Liver (tissue), 9 donors: Measurements from ENCODE around the gene SWI5. TPM values are rescaled to one million over a fixed set of nuclear protein-coding genes. Genes with fewer than 3 reads are reported as not detected.

ENCODE experiments used
- DNase-seq: peaks from one replicate; pipeline ENCODE4 v3.0.0-alpha.2; 2017; ENCODE audit warnings: low spot score
- H3K27ac ChIP-seq, 2 donors: one replicate each; pipeline ENCODE4 v1.7.0; 2013; ENCODE audit warnings: inconsistent platforms in 2 of 2, low read length in 2 of 2, control low read depth in 1 of 2, low read depth in 1 of 2, mild to moderate bottlenecking in 1 of 2
- H3K27me3 ChIP-seq, 4 donors: one replicate each; pipeline versions ENCODE4 v1.6.1 to v1.7.0; 2013; ENCODE audit warnings: low read length in 3 of 4, inconsistent platforms in 1 of 4, mild to moderate bottlenecking in 1 of 4, moderate library complexity in 1 of 4; ENCODE audit not compliant: control insufficient read depth in 4 of 4, insufficient read depth in 4 of 4
- H3K36me3 ChIP-seq, 4 donors: one replicate each; pipeline versions ENCODE4 v1.6.1 to v1.7.0; 2013; ENCODE audit warnings: low read length in 3 of 4, mild to moderate bottlenecking in 3 of 4, low read depth in 1 of 4, moderate library complexity in 1 of 4; ENCODE audit not compliant: control insufficient read depth in 4 of 4, insufficient read depth in 3 of 4
- H3K4me1 ChIP-seq, 4 donors: one replicate each; pipeline versions ENCODE4 v1.6.1 to v1.7.0; 2013; ENCODE audit warnings: low read length in 3 of 4, mild to moderate bottlenecking in 3 of 4, moderate library complexity in 1 of 4; ENCODE audit not compliant: control insufficient read depth in 4 of 4, insufficient read depth in 4 of 4
- H3K4me3 ChIP-seq, 3 donors: one replicate each; pipeline versions ENCODE4 v1.6.1 to v1.7.0; 2013; ENCODE audit warnings: low read length in 3 of 3, control low read depth in 1 of 3, low read depth in 1 of 3, mild to moderate bottlenecking in 1 of 3
- H3K9ac ChIP-seq, 2 donors: one replicate each; pipeline ENCODE4 v1.7.0; 2013; ENCODE audit warnings: low read length in 2 of 2, mild to moderate bottlenecking in 2 of 2, moderate library complexity in 2 of 2, control low read depth in 1 of 2, low read depth in 1 of 2
- H3K9me3 ChIP-seq, 4 donors: one replicate each; pipeline versions ENCODE4 v1.6.1 to v1.7.0; 2013; ENCODE audit warnings: low read length in 3 of 4; ENCODE audit not compliant: control insufficient read depth in 4 of 4
- EGR1 ChIP-seq, 2 donors: IDR thresholded peaks; 2 replicates each; pipeline ENCODE4 v1.6.1; 2016 to 2018; ENCODE audit warnings: antibody characterized with exemption in 2 of 2, low read depth in 2 of 2
- FOXA1 ChIP-seq: IDR thresholded peaks from 2 replicates; pipeline ENCODE4 v1.6.1; 2016; ENCODE audit warnings: antibody characterized with exemption
- FOXA2 ChIP-seq: IDR thresholded peaks from 2 replicates; pipeline ENCODE4 v1.6.1; 2016; ENCODE audit warnings: antibody characterized with exemption
- GABPA ChIP-seq, 2 donors: IDR thresholded peaks in 1 of 2; conservative IDR thresholded peaks in 1 of 2; 2 replicates each; pipeline ENCODE4 v1.6.1; 2016; ENCODE audit warnings: antibody characterized with exemption in 2 of 2, mild to moderate bottlenecking in 1 of 2, moderate library complexity in 1 of 2
- HNF4A ChIP-seq, 2 donors: conservative IDR thresholded peaks; 2 replicates each; pipeline ENCODE4 v1.6.1; 2016; ENCODE audit warnings: antibody characterized with exemption in 2 of 2, mild to moderate bottlenecking in 2 of 2
- HNF4G ChIP-seq: IDR thresholded peaks from 2 replicates; pipeline ENCODE4 v1.6.1; 2016; ENCODE audit warnings: antibody characterized with exemption
- JUND ChIP-seq, 2 donors: IDR thresholded peaks; 2 replicates each; pipeline ENCODE4 v1.6.1; 2016; ENCODE audit warnings: antibody characterized with exemption in 2 of 2
- NR2F2 ChIP-seq: IDR thresholded peaks from 2 replicates; pipeline ENCODE4 v1.6.1; 2016; ENCODE audit warnings: antibody characterized with exemption
- RAD21 ChIP-seq, 2 donors: IDR thresholded peaks; 2 replicates each; pipeline ENCODE4 v1.6.1; 2016; ENCODE audit warnings: antibody characterized with exemption in 2 of 2, mild to moderate bottlenecking in 2 of 2
- RXRA ChIP-seq, 2 donors: IDR thresholded peaks; 2 replicates each; pipeline ENCODE4 v1.6.1; 2017 to 2018; ENCODE audit warnings: antibody characterized with exemption in 2 of 2, mild to moderate bottlenecking in 1 of 2
- SP1 ChIP-seq: IDR thresholded peaks from 2 replicates; pipeline ENCODE4 v1.6.1; 2018; ENCODE audit warnings: antibody characterized with exemption, mild to moderate bottlenecking
- TAF1 ChIP-seq: conservative IDR thresholded peaks from 2 replicates; pipeline ENCODE4 v1.6.1; 2016; ENCODE audit warnings: antibody characterized with exemption, mild to moderate bottlenecking
- YY1 ChIP-seq: IDR thresholded peaks from 2 replicates; pipeline ENCODE4 v1.6.1; 2016; ENCODE audit warnings: antibody characterized with exemption, mild to moderate bottlenecking
- WGBS: extraction: QIAGEN DNeasy Blood & Tissue Kit; methylation state at CpG from one replicate; pipeline ENCODE4 v1.1.7; 2013; 5-methylcytosine and 5-hydroxymethylcytosine counted together
- polyA plus RNA-seq, 2 donors: library from polyadenylated mRNA; stranded (reverse) in 1 of 2; unstranded in 1 of 2; fragments of 200-250 nt in 1 of 2; fragments of >200 nt in 1 of 2; fragmentation: Nextera tagmentation in 1 of 2; extraction: Ambion mirVana in 1 of 2; gene quantifications; one replicate each; pipeline versions ENCODE4 v1.2.1 to v1.2.3, GENCODE V29; 2013 to 2015
- total RNA-seq, 2 donors: library from RNA; depleted of rRNA; stranded (reverse); fragments of >200 nt; gene quantifications; one replicate each; pipeline ENCODE4 v1.2.3, GENCODE V29; 2014
- TF ChIP-seq, protein P1 (sequence below): fragments of 150-350 bp; IDR thresholded peaks from 2 replicates; pipeline ENCODE4 v1.5.1; 2017; ENCODE audit warnings: improper control_type of control experiment, low read depth, low read length; ENCODE audit not compliant: missing input control
- TF ChIP-seq, protein P2 (sequence below): IDR thresholded peaks from 2 replicates; pipeline ENCODE4 v1.6.1; 2016; ENCODE audit warnings: antibody characterized with exemption, mild to moderate bottlenecking
- TF ChIP-seq, protein P3 (sequence below): IDR thresholded peaks from 2 replicates; pipeline ENCODE4 v1.6.1; 2016; ENCODE audit warnings: antibody characterized with exemption
- TF ChIP-seq, protein P4 (sequence below): IDR thresholded peaks from 2 replicates; pipeline ENCODE4 v1.6.1; 2016; ENCODE audit warnings: antibody characterized with exemption
- TF ChIP-seq, protein P5 (sequence below): IDR thresholded peaks from 2 replicates; pipeline ENCODE4 v1.6.1; 2016; ENCODE audit warnings: antibody characterized with exemption
- donor health status: healthy.
- donor health status: healthy.
- donor health status: healthy.
- donor health status: healthy.
- donor health status: healthy.

Gene SWI5
- total and polyA plus RNA-seq, 4 donors, result 10.7 to 34.0 (median 16.2) TPM

DNA sequence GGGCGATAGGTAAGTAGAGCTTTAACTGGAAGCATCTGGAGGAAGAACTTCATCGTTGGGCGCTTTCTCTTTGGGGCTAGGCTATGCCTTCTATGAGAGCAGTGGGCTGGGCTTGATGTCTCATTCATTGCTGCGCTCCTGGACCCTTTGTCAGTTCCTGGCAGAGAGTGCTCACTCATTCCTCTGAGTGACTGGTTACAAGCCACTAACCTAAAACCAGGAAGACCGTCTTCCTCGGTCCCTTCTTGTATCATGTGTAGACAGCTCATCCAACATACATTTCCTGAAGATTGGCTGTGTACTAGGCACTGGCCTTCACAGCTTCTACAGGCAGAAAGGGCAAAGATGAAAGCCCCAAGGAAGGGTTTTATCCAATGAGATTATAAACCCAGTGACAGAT lies 6.4 kb downstream of the SWI5 start:
- peaks cover 0 to 2% (median 1%) of the 10 kb centered on the region in 4 donors for H3K4me1 ChIP-seq
- no peak for DNase-seq
- H3K9me3 ChIP-seq, result no peaks in the 10 kb centered on the region
- no peaks in the 10 kb centered on the region for H3K27me3 ChIP-seq
- no peak overlapping the region for H3K9ac ChIP-seq
- 97% methylated on average over 6 of the region's 6 CpGs for WGBS
- peaks cover 2 to 16% (median 8%) of the 10 kb centered on the region in 4 donors for H3K36me3 ChIP-seq
- TF ChIP-seq, protein P1, sequence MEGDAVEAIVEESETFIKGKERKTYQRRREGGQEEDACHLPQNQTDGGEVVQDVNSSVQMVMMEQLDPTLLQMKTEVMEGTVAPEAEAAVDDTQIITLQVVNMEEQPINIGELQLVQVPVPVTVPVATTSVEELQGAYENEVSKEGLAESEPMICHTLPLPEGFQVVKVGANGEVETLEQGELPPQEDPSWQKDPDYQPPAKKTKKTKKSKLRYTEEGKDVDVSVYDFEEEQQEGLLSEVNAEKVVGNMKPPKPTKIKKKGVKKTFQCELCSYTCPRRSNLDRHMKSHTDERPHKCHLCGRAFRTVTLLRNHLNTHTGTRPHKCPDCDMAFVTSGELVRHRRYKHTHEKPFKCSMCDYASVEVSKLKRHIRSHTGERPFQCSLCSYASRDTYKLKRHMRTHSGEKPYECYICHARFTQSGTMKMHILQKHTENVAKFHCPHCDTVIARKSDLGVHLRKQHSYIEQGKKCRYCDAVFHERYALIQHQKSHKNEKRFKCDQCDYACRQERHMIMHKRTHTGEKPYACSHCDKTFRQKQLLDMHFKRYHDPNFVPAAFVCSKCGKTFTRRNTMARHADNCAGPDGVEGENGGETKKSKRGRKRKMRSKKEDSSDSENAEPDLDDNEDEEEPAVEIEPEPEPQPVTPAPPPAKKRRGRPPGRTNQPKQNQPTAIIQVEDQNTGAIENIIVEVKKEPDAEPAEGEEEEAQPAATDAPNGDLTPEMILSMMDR, result no peak
- TF ChIP-seq HNF4A (conservative IDR thresholded peaks at IDR 0.05) (no peak), JUND (IDR thresholded peaks at IDR 0.05) (no peak), FOXA2 (no peak), NR2F2 (no peak), TAF1 (no peak), SP1 (no peak), FOXA1 (no peak), HNF4G (no peak), EGR1 (IDR thresholded peaks at IDR 0.05; ENCODE audit: low read depth in 2 of 2) (no peak), RAD21 (IDR thresholded peaks at IDR 0.05) (no peak), YY1 (no peak), GABPA (IDR thresholded peaks at IDR 0.05 in 1 of 2, conservative IDR thresholded peaks at IDR 0.05 in 1 of 2) (no peak), RXRA (IDR thresholded peaks at IDR 0.05) (no peak)
- TF ChIP-seq, protein P2, sequence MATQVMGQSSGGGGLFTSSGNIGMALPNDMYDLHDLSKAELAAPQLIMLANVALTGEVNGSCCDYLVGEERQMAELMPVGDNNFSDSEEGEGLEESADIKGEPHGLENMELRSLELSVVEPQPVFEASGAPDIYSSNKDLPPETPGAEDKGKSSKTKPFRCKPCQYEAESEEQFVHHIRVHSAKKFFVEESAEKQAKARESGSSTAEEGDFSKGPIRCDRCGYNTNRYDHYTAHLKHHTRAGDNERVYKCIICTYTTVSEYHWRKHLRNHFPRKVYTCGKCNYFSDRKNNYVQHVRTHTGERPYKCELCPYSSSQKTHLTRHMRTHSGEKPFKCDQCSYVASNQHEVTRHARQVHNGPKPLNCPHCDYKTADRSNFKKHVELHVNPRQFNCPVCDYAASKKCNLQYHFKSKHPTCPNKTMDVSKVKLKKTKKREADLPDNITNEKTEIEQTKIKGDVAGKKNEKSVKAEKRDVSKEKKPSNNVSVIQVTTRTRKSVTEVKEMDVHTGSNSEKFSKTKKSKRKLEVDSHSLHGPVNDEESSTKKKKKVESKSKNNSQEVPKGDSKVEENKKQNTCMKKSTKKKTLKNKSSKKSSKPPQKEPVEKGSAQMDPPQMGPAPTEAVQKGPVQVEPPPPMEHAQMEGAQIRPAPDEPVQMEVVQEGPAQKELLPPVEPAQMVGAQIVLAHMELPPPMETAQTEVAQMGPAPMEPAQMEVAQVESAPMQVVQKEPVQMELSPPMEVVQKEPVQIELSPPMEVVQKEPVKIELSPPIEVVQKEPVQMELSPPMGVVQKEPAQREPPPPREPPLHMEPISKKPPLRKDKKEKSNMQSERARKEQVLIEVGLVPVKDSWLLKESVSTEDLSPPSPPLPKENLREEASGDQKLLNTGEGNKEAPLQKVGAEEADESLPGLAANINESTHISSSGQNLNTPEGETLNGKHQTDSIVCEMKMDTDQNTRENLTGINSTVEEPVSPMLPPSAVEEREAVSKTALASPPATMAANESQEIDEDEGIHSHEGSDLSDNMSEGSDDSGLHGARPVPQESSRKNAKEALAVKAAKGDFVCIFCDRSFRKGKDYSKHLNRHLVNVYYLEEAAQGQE, result no peak
- TF ChIP-seq, protein P3, sequence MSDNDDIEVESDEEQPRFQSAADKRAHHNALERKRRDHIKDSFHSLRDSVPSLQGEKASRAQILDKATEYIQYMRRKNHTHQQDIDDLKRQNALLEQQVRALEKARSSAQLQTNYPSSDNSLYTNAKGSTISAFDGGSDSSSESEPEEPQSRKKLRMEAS, result no peak
- TF ChIP-seq, protein P4, sequence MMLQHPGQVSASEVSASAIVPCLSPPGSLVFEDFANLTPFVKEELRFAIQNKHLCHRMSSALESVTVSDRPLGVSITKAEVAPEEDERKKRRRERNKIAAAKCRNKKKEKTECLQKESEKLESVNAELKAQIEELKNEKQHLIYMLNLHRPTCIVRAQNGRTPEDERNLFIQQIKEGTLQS, result no peak
- TF ChIP-seq, protein P5, sequence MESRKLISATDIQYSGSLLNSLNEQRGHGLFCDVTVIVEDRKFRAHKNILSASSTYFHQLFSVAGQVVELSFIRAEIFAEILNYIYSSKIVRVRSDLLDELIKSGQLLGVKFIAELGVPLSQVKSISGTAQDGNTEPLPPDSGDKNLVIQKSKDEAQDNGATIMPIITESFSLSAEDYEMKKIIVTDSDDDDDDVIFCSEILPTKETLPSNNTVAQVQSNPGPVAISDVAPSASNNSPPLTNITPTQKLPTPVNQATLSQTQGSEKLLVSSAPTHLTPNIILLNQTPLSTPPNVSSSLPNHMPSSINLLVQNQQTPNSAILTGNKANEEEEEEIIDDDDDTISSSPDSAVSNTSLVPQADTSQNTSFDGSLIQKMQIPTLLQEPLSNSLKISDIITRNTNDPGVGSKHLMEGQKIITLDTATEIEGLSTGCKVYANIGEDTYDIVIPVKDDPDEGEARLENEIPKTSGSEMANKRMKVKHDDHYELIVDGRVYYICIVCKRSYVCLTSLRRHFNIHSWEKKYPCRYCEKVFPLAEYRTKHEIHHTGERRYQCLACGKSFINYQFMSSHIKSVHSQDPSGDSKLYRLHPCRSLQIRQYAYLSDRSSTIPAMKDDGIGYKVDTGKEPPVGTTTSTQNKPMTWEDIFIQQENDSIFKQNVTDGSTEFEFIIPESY, result no peak
- H3K27ac ChIP-seq, result no peak overlapping the region
- H3K4me3 ChIP-seq, result no peak overlapping the region
